Gastrocnemius medialis (tissue), 4 donors: Measurements from ENCODE around the gene DGLUCY.

Experiments used
- POLR2A ChIP-seq, 2 donors: fragments of 450-650 bp; IDR thresholded peaks; one replicate each; pipeline ENCODE4 v1.6.1; 2017; ENCODE audit warnings: antibody characterized with exemption in 2 of 2, mild to moderate bottlenecking in 2 of 2, moderate library complexity in 2 of 2
- TF ChIP-seq, protein P1 (sequence below), 5 experiments: fragments of 450-650 bp in 3 of 5; fragments of 200-600 bp in 2 of 5; sonication (generic) in 2 of 5; IDR thresholded peaks in 4 of 5; conservative IDR thresholded peaks in 1 of 5; 1 replicate in 4 of 5; 2 replicates in 1 of 5; pipeline ENCODE4 v1.5.1; 2016 to 2019; ENCODE audit warnings: antibody characterized with exemption in 5 of 5, mild to moderate bottlenecking in 3 of 5, moderate library complexity in 3 of 5

DNA sequence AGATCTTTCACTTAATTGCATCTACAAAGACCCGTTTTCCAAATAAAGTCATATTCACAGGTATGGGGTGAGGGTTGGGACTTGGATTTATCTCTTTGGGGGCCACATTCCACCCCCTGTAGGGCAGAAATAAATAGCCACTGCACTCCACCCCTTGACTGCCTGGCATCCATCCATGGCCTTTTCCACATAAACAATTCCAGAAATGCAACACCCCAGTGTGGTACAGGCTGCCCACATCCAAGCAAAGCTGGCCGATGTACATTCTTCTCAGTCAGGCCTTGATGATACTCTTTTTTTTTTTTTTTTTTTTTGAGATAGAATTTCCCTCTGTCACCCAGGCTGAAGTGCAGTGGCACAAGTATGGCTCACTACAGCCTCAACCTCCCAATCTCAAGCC lies 12.9 kb downstream of the DGLUCY start:
- TF ChIP-seq, protein P1, sequence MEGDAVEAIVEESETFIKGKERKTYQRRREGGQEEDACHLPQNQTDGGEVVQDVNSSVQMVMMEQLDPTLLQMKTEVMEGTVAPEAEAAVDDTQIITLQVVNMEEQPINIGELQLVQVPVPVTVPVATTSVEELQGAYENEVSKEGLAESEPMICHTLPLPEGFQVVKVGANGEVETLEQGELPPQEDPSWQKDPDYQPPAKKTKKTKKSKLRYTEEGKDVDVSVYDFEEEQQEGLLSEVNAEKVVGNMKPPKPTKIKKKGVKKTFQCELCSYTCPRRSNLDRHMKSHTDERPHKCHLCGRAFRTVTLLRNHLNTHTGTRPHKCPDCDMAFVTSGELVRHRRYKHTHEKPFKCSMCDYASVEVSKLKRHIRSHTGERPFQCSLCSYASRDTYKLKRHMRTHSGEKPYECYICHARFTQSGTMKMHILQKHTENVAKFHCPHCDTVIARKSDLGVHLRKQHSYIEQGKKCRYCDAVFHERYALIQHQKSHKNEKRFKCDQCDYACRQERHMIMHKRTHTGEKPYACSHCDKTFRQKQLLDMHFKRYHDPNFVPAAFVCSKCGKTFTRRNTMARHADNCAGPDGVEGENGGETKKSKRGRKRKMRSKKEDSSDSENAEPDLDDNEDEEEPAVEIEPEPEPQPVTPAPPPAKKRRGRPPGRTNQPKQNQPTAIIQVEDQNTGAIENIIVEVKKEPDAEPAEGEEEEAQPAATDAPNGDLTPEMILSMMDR (IDR thresholded peaks at IDR 0.05 in 4 of 5, conservative IDR thresholded peaks at IDR 0.05 in 1 of 5), result no peak
- TF ChIP-seq POLR2A (IDR thresholded peaks at IDR 0.05), result no peak
